GM21515 (cell line): ENCODE measurements around the gene THRAP3.
A peak's percentile ranks its signal among the peaks of the same experiment; 100 is the strongest.
"Not testable (repeated sequence)": the region's sequence is repeated elsewhere in the genome, so short reads cannot be mapped to it uniquely, and the experiment has no call there.

Experiments
- ATAC-seq: cut with Tn5 transposase; IDR thresholded peaks from one replicate; pipeline ENCODE4 v1.9.1; 2021; ENCODE audit not compliant: unreplicated experiment

THRAP3 gene

GRCh38 chr1:36204347-36204909 lies 19.8 kb upstream of the THRAP3 start:
- no peak for ATAC-seq

DNA sequence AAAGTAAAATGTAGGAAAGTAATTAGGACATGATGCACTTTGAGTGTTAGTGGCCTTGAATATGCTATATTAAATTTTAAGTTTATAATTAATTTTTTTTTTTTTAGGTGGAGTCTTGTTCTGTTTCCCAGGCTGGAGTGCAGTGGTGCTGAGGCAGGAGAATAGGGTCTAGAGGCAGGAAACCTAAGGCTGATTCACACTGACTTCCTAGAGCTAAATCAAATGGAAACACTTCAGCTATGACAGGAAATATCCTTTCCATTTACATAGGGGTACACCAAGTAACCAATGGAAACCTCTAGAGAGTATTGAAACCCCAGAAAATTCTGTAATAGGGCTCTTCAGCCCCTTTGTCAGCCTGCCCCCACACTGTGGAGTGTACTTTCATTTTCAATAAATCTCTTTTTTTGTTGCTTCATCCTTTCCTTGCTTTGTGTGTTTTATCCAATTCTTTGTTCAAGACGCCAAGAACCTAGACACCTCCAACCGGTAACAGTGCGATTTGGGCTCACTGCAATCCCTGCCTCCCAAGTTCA lies 17.9 kb upstream of the THRAP3 start:
- no peak for ATAC-seq

DNA sequence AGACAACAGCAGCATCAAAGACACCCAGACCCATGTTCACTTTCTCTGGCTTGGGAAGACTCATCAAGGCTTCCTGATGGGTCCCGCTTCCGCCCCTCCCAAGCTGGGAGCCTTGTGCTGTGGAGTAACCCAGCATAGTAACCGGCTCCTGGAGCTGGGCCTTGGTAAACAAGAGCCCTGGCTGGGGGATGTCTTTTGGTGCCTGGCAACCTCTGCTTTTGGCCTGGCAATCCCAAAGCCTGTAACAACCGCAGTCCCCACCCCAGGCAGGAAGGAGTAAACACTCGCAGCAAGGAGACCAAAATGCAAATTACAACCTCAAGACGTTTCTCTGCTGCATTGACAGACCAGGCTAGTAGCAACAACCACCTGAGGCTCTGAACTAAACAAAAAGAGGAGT lies 16.9 kb upstream of the THRAP3 start:
- ATAC-seq = no peak

- ATAC-seq = no peak
These were observed 15.1 kb upstream of the THRAP3 start for GRCh38 chr1:36208978-36209703.

- no peak for ATAC-seq
These were observed 12.9 kb upstream of the THRAP3 start for GRCh38 chr1:36211307-36211706.

GRCh38 chr1:36211841-36212240 lies 12.4 kb upstream of the THRAP3 start:
- no peak for ATAC-seq

- no peak for ATAC-seq
These were observed 11.5 kb upstream of the THRAP3 start for GRCh38 chr1:36212782-36213181.

GRCh38 chr1:36217670-36218069 lies 6.6 kb upstream of the THRAP3 start:
- ATAC-seq = no peak

DNA sequence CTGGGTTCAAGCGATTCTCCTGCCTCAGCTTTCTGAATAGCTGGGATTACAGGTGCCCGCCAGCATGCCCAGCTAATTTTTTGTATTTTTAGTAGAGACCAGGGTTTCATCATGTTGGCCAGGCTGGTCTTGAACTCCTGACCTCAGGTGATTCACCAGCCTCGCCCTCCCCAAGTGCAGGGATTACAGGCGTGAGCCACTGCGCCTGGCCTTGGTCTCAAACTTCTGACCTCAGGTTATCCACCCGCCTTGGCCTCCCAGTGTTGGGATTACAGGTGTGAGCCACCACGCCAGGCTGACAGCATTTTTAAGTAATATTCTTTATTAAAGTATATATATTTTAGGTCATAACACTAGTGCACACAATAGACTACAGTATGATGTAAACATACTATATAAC lies 2.3 kb upstream of the THRAP3 start:
- ATAC-seq = not testable (repeated sequence)

GRCh38 chr1:36222481-36223380 lies 1.5 kb upstream of the THRAP3 start:
- ATAC-seq = no peak

DNA sequence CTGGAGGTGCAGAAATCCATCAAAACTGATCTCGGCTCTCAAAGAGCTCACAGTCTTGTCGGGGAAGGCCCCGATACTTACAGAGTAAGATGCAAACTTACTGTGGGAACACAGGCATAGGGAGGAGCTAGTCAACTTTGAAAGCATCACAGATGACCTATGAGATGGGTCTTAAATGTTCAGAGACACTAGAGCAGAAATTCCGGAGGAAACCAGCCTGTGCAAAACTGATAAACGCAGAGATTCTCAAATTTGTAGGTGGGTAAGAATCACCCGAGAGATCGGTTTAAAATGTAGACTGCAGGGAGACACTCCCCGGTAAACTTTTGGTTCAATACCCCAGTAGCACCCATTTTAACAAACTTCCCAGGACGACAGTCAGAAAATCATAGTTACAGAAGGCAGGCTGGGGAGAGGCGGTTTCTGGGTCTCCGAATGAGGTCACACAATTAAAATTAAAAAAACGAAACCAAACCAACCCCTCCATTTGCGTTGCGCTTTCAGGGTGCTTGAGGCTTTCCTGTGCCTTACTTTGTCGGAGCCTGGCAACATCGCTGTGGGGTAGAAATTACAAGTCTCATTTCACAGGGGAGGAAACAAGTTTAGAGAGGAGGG lies 755 bp upstream of the THRAP3 start:
- ATAC-seq = peak; percentile 21

- ATAC-seq = peak; percentile 41
These were observed 467 bp downstream of the THRAP3 start for GRCh38 chr1:36224537-36225282.

DNA sequence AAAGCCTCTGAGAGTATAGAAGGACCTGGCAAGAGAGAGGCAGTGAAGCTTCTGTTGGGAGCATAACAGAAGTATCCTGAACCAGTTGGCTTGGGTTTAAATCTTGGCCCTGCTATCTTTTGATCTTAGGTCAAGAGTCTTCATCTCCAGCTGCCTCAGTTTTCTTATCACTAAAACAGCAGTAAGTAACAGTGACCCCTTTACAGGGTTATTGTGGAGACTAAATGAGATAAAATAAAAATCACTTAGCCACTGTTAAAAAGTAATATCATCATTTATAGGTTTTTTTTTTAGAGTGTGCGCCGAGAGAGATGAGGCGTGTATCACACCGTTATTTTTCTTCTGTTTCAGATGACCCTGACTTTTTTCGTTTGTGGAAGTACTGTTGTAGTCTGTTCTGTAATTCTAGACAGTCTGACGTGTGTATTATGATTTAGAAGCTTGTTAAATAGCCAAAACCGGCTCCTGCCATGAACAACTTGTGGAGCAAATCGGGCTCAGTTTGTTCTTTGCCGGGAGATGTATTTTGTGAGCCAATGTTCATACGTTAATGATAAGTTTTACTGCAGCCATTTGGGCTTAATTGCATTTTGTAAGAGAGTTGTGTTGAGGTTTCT lies 1.1 kb downstream of the THRAP3 start:
- no peak for ATAC-seq

DNA sequence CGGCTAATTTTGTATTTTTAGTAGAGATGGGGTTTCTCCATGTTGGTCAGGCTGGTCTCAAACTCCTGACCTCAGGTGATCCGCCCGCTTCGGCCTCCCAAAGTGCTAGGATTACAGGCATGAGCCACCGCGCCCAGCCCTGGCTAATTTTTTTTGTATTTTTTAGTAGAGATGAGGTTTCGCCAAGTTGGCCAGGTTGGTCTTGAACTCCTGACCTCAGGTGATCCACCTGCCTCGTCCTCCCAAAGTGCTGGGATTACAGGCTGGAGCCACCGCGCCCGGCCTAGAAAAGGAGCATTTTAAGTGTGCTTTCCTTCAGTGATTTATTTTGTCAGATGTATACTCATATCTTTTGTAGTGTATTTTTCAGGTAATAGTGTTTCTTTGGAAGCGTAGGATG lies 6.0 kb downstream of the THRAP3 start:
- ATAC-seq = not testable (repeated sequence)

GRCh38 chr1:36231191-36231590 lies 6.9 kb downstream of the THRAP3 start:
- ATAC-seq = no peak

- ATAC-seq = no peak
These were observed 8.2 kb downstream of the THRAP3 start for GRCh38 chr1:36232212-36233095.

- ATAC-seq = no peak
These were observed 12.1 kb downstream of the THRAP3 start for GRCh38 chr1:36236302-36236701.

DNA sequence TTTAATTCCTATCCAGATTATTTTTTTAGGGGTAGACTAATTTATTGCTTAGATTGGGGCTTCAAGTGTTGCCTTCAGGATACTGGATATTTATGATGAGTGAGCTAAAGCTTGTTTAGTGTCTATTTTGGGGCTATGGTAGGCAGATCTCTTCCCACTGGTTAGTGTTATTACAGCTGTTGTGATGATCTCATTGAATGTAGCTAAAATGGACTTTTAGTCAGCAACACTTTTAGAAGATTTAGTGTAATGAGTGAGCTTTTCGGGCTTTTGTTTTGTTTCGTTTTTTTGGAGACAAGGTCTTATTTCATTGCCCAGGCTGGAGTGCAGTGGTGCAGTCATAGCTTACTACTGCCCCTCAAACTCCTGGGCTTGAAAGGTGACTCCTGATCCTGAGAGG lies 14.2 kb downstream of the THRAP3 start:
- no peak for ATAC-seq
